HepG2 (cell line): ENCODE results near the gene RAB8A. TPM values are rescaled to one million over a fixed set of nuclear protein-coding genes. Genes with fewer than 3 reads are reported as not detected.

Source experiments
- ATAC-seq: fragments of 200-7000 bp; cut with Tn5 transposase; 3 replicates; pipeline ENCODE4 v1.9.1; 2020; ENCODE audit warnings: mild to moderate bottlenecking, moderate library complexity
- BruUV-seq: library from RNA; stranded (reverse); fragments of 400-500 nt; replicated peaks from 2 replicates; lab custom pipeline; 2021; lab: Mats Ljungman, UMichigan
- CTCF ChIA-PET: fragments of 300-600 bp; formaldehyde crosslinking; extraction: SDS; loops from one replicate; lab custom pipeline; 2021; ENCODE audit warnings: low total read pairs, inconsistent platforms, low intra/inter-chr PET ratio; lab: Yijun Ruan, JAX
- POLR2A ChIA-PET: fragments of 350-600 bp; sonication (Branson Sonifier 250); formaldehyde crosslinking; loops from one replicate; lab custom pipeline; 2020; ENCODE audit warnings: antibody characterized with exemption, inconsistent platforms; lab: Yijun Ruan, JAX
- DNase-seq: peaks from one replicate; pipeline ENCODE4 v3.0.0-alpha.2; 2015; ENCODE audit warnings: low spot score
- FAIRE-seq: peaks from 3 replicates; lab custom pipeline; 2011; peaks lifted over from hg19 to GRCh38; lab: Jason Lieb, UNC
- H2AFZ ChIP-seq: one replicate; pipeline ENCODE4 v1.6.1; 2011; ENCODE audit warnings: low read length, inconsistent platforms
- H3K27ac ChIP-seq: fragments of 300-600 bp; 3 replicates; pipeline ENCODE4 v1.8.0; 2011; ENCODE audit warnings: mixed run types, mild to moderate bottlenecking, mixed read lengths, low read length, inconsistent platforms; ENCODE audit not compliant: insufficient read depth; ENCODE audit errors: extremely low read length
- H3K27me3 ChIP-seq, 2 experiments: fragments of 200-600 bp in 1 of 2; 2 replicates in 1 of 2; 3 replicates in 1 of 2; pipeline versions ENCODE4 v1.6.0 to v1.8.0; 2011; ENCODE audit warnings: low read length in 2 of 2, mild to moderate bottlenecking in 2 of 2, moderate library complexity in 2 of 2, inconsistent platforms in 1 of 2; ENCODE audit not compliant: insufficient read depth in 2 of 2, control insufficient read depth in 1 of 2
- H3K36me3 ChIP-seq, 2 experiments: fragments of 200-600 bp in 1 of 2; replicated peaks in 1 of 2; 2 replicates in 1 of 2; 3 replicates in 1 of 2; pipeline versions ENCODE4 v1.5.1 to v1.8.0; 2011; ENCODE audit warnings: low read length in 2 of 2, inconsistent platforms in 1 of 2; ENCODE audit not compliant: insufficient read depth in 2 of 2, control insufficient read depth in 1 of 2
- H3K4me1 ChIP-seq: 2 replicates; pipeline ENCODE4 v1.5.1; 2012; ENCODE audit warnings: low read length, inconsistent platforms; ENCODE audit not compliant: insufficient read depth
- H3K4me2 ChIP-seq: 2 replicates; pipeline ENCODE4 v1.6.0; 2011; ENCODE audit warnings: low read depth, low read length, inconsistent platforms
- H3K4me3 ChIP-seq, 3 experiments: fragments of 200-600 bp in 1 of 3; sonication (generic), shearing (Covaris generic) in 1 of 3; replicated peaks in 1 of 3; 2 replicates each; pipeline ENCODE4 v1.5.1; 2011 to 2016; ENCODE audit warnings: low read length in 3 of 3, inconsistent platforms in 2 of 3, low read depth in 2 of 3, mild to moderate bottlenecking in 2 of 3, control low read depth in 1 of 3, mixed read lengths in 1 of 3; ENCODE audit not compliant: insufficient read depth in 1 of 3
- H3K79me2 ChIP-seq: one replicate; pipeline ENCODE4 v1.6.1; 2011; ENCODE audit warnings: low read length, inconsistent platforms; ENCODE audit not compliant: insufficient read depth
- H3K9ac ChIP-seq: 2 replicates; pipeline ENCODE4 v1.6.0; 2011; ENCODE audit warnings: mild to moderate bottlenecking, low read depth, low read length, inconsistent platforms; ENCODE audit not compliant: insufficient read depth
- H3K9me3 ChIP-seq: 2 replicates; pipeline ENCODE4 v1.5.1; 2012; ENCODE audit warnings: mild to moderate bottlenecking, low read length
- H4K20me1 ChIP-seq: 2 replicates; pipeline ENCODE4 v1.6.0; 2011; ENCODE audit warnings: inconsistent platforms, mild to moderate bottlenecking, low read length, moderate library complexity; ENCODE audit not compliant: insufficient read depth
- ADNP ChIP-seq: sonication (generic); formaldehyde crosslinking; IDR thresholded peaks from 2 replicates; pipeline ENCODE4 v1.4.0; 2020; ENCODE audit warnings: missing genetic modification reagents
- EZH2 ChIP-seq: conservative IDR thresholded peaks from 2 replicates; pipeline ENCODE4 v1.6.1; 2012; ENCODE audit warnings: mild to moderate bottlenecking, low read depth, low read length, moderate library complexity
- KDM1A ChIP-seq: IDR thresholded peaks from 2 replicates; pipeline ENCODE4 v1.6.1; 2016; ENCODE audit warnings: missing compliant biosample characterization
- MXD4 ChIP-seq: IDR thresholded peaks from 2 replicates; pipeline ENCODE4 v1.6.1; 2016; ENCODE audit warnings: mild to moderate bottlenecking, missing biosample characterization, missing genetic modification reagents
- MYC ChIP-seq: sonication (generic); formaldehyde crosslinking; IDR thresholded peaks from 2 replicates; pipeline ENCODE4 v1.9.0; 2021; ENCODE audit warnings: missing genetic modification reagents, borderline replicate concordance
- RAD21 ChIP-seq: fragments of 450-650 bp; formaldehyde crosslinking; IDR thresholded peaks from 2 replicates; pipeline ENCODE4 v1.5.0; 2020; ENCODE audit warnings: mild to moderate bottlenecking
- RCOR2 ChIP-seq: IDR thresholded peaks from 2 replicates; pipeline ENCODE4 v1.6.1; 2016; ENCODE audit warnings: missing biosample characterization, missing genetic modification reagents
- ZNF703 ChIP-seq: sonication (generic); formaldehyde crosslinking; IDR thresholded peaks from 2 replicates; pipeline ENCODE4 v1.5.1; 2020; ENCODE audit warnings: missing genetic modification reagents, mild to moderate bottlenecking, moderate library complexity, borderline replicate concordance
- ZNF768 ChIP-seq: sonication (generic); formaldehyde crosslinking; IDR thresholded peaks from 2 replicates; pipeline ENCODE4 v1.4.0; 2020; ENCODE audit warnings: missing genetic modification reagents
- whole genome bisulfite sequencing: methylation state at CpG from one replicate; pipeline ENCODE4 v1.1.6; 2017; ENCODE audit warnings: low lambda C conversion rate; 5-methylcytosine and 5-hydroxymethylcytosine counted together
- in situ Hi-C: cut with HindIII; loops from 2 replicates; pipeline ENCODE4 v1.10.0; 2017; ENCODE audit warnings: low pct_unique_long_range_greater_than_20kb; ENCODE audit not compliant: extremely low pct_ligation_motif_present
- intact Hi-C: fragments of 100-400 bp; cut with micrococcal nuclease; formaldehyde crosslinking; loops from one replicate; pipeline ENCODE4 v1.10.0; 2022; ENCODE audit not compliant: unreplicated experiment
- polyA plus RNA-seq, 8 experiments: library from polyadenylated mRNA; depleted of rRNA in 3 of 8; stranded (reverse) in 7 of 8; unstranded in 1 of 8; fragments of >200 nt; fragmentation: Illumina TruSeq in 4 of 8; extraction: Trizol in 4 of 8; gene quantifications; 2 replicates each; pipeline versions ENCODE4 v1.2.1 to v1.2.3, GENCODE V29; 2011 to 2016; ENCODE audit warnings: low read depth in 4 of 8, missing spikeins in 1 of 8, mixed read lengths in 1 of 8; ENCODE audit not compliant: insufficient read depth in 1 of 8
- total RNA-seq, 5 experiments: library from RNA; depleted of rRNA; stranded (reverse); fragments of >200 nt; fragmentation: Illumina TruSeq; extraction: Trizol; gene quantifications; 2 replicates each; pipeline ENCODE4 v1.2.3, GENCODE V29; 2016; ENCODE audit warnings: low read depth in 1 of 5
- TF ChIP-seq, protein P1 (sequence below): sonication (generic); formaldehyde crosslinking; IDR thresholded peaks from 2 replicates; pipeline ENCODE4 v1.4.0; 2020; ENCODE audit warnings: low read depth, mild to moderate bottlenecking, missing genetic modification reagents
- TF ChIP-seq, protein P2 (sequence below): sonication (generic); formaldehyde crosslinking; IDR thresholded peaks from 2 replicates; pipeline ENCODE4 v1.5.0; 2020; ENCODE audit warnings: mild to moderate bottlenecking, missing genetic modification reagents, moderate library complexity
- TF ChIP-seq, protein P3 (sequence below): sonication (generic); formaldehyde crosslinking; IDR thresholded peaks from 2 replicates; pipeline ENCODE4 v1.5.1; 2020; ENCODE audit warnings: mild to moderate bottlenecking, missing genetic modification reagents, moderate library complexity
- TF ChIP-seq, protein P4 (sequence below): sonication (generic); formaldehyde crosslinking; IDR thresholded peaks from 2 replicates; pipeline ENCODE4 v1.5.0; 2020; ENCODE audit warnings: mild to moderate bottlenecking, missing genetic modification reagents

The RAB8A gene
- total and polyA plus RNA-seq, 2 of the 13 experiments (the other 11 are each of a cell fraction or from before 2014, with no cell fraction given), result 36.7 to 45.0 TPM

DNA sequence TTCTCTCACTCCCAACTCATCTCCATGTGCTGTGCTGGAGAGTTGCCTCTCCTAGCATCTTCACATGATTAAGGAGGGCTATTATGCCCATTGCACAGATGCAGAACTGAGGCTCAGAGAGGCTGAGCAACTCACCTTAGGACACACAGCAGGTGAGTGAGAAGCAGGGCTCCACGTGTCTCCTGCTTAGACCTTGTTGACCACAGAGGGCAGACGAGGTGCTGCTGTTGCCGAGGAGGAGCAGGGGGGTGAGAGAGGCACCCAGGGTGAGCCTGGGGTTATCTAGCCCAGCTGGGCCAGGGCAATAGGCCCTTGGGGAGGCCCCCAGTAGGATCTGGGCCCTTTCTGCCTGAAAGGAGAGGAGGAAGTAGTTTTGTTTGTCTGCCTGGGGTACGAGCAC, 29.4 kb downstream of the RAB8A start:
- Histone ChIP-seq H3K79me2 (no peaks in the 10 kb centered on the region), H3K9ac (no peak overlapping the region; the same call in 1 of the 2 replicates), H3K4me1 (peaks cover 33% of the 10 kb centered on the region), H4K20me1 (no peaks in the 10 kb centered on the region), H3K27me3 (no peaks in the 10 kb centered on the region), H2AFZ (no peak overlapping the region), H3K4me3 (no peak overlapping the region), H3K27ac (no peak overlapping the region), H3K9me3 (no peaks in the 10 kb centered on the region), H3K36me3 (no peaks in the 10 kb centered on the region), H3K4me2 (no peak overlapping the region; the same call in 1 of the 2 replicates)
- intact Hi-C loops, result no loop called here
- DNase-seq (no peak), ATAC-seq (peak; percentile 46), FAIRE-seq (no peak)
- WGBS, result 0% methylated on average over 4 of the region's 4 CpGs
- in situ Hi-C loops, result no loop called here
- ChIA-PET POLR2A (no interaction called here), CTCF (no interaction called here)
- BruUV-seq, result no TSS peak
- peak; percentile 75 for TF ChIP-seq MYC (CRISPR knock-in tag)
- TF ChIP-seq, protein P1, sequence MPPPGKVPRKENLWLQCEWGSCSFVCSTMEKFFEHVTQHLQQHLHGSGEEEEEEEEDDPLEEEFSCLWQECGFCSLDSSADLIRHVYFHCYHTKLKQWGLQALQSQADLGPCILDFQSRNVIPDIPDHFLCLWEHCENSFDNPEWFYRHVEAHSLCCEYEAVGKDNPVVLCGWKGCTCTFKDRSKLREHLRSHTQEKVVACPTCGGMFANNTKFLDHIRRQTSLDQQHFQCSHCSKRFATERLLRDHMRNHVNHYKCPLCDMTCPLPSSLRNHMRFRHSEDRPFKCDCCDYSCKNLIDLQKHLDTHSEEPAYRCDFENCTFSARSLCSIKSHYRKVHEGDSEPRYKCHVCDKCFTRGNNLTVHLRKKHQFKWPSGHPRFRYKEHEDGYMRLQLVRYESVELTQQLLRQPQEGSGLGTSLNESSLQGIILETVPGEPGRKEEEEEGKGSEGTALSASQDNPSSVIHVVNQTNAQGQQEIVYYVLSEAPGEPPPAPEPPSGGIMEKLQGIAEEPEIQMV, result no peak
- TF ChIP-seq ADNP (CRISPR knock-in tag), result peak; percentile 90
- TF ChIP-seq KDM1A (CRISPR knock-in tag), result peak; percentile 92
- TF ChIP-seq RCOR2 (CRISPR knock-in tag), result peak; percentile 72; the same call in 1 of the 2 replicates
- TF ChIP-seq EZH2, result no peak
- TF ChIP-seq, protein P2, sequence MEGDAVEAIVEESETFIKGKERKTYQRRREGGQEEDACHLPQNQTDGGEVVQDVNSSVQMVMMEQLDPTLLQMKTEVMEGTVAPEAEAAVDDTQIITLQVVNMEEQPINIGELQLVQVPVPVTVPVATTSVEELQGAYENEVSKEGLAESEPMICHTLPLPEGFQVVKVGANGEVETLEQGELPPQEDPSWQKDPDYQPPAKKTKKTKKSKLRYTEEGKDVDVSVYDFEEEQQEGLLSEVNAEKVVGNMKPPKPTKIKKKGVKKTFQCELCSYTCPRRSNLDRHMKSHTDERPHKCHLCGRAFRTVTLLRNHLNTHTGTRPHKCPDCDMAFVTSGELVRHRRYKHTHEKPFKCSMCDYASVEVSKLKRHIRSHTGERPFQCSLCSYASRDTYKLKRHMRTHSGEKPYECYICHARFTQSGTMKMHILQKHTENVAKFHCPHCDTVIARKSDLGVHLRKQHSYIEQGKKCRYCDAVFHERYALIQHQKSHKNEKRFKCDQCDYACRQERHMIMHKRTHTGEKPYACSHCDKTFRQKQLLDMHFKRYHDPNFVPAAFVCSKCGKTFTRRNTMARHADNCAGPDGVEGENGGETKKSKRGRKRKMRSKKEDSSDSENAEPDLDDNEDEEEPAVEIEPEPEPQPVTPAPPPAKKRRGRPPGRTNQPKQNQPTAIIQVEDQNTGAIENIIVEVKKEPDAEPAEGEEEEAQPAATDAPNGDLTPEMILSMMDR (CRISPR knock-in tag), result peak; percentile 39
- TF ChIP-seq, protein P3, sequence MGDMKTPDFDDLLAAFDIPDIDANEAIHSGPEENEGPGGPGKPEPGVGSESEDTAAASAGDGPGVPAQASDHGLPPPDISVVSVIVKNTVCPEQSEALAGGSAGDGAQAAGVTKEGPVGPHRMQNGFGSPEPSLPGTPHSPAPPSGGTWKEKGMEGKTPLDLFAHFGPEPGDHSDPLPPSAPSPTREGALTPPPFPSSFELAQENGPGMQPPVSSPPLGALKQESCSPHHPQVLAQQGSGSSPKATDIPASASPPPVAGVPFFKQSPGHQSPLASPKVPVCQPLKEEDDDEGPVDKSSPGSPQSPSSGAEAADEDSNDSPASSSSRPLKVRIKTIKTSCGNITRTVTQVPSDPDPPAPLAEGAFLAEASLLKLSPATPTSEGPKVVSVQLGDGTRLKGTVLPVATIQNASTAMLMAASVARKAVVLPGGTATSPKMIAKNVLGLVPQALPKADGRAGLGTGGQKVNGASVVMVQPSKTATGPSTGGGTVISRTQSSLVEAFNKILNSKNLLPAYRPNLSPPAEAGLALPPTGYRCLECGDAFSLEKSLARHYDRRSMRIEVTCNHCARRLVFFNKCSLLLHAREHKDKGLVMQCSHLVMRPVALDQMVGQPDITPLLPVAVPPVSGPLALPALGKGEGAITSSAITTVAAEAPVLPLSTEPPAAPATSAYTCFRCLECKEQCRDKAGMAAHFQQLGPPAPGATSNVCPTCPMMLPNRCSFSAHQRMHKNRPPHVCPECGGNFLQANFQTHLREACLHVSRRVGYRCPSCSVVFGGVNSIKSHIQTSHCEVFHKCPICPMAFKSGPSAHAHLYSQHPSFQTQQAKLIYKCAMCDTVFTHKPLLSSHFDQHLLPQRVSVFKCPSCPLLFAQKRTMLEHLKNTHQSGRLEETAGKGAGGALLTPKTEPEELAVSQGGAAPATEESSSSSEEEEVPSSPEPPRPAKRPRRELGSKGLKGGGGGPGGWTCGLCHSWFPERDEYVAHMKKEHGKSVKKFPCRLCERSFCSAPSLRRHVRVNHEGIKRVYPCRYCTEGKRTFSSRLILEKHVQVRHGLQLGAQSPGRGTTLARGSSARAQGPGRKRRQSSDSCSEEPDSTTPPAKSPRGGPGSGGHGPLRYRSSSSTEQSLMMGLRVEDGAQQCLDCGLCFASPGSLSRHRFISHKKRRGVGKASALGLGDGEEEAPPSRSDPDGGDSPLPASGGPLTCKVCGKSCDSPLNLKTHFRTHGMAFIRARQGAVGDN (CRISPR knock-in tag), result peak; percentile 55
- no peak for TF ChIP-seq MXD4 (CRISPR knock-in tag)
- peak; percentile 100 for TF ChIP-seq ZNF768 (CRISPR knock-in tag)
- TF ChIP-seq, protein P4, sequence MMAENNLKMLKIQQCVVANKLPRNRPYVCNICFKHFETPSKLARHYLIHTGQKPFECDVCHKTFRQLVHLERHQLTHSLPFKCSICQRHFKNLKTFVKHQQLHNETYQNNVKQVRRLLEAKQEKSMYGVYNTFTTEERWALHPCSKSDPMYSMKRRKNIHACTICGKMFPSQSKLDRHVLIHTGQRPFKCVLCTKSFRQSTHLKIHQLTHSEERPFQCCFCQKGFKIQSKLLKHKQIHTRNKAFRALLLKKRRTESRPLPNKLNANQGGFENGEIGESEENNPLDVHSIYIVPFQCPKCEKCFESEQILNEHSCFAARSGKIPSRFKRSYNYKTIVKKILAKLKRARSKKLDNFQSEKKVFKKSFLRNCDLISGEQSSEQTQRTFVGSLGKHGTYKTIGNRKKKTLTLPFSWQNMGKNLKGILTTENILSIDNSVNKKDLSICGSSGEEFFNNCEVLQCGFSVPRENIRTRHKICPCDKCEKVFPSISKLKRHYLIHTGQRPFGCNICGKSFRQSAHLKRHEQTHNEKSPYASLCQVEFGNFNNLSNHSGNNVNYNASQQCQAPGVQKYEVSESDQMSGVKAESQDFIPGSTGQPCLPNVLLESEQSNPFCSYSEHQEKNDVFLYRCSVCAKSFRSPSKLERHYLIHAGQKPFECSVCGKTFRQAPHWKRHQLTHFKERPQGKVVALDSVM (CRISPR knock-in tag), result peak; percentile 31; the same call in 1 of the 2 replicates
- TF ChIP-seq ZNF703 (CRISPR knock-in tag), result no peak
- TF ChIP-seq RAD21 (CRISPR knock-in tag), result 0 out of 2 replicates have a peak, but pooled peaks have one; percentile 18
